Immature natural killer cell (primary cell): ENCODE measurements around the gene CREB3L2. TPM values are rescaled to one million over a fixed set of nuclear protein-coding genes. Genes with fewer than 3 reads are reported as not detected.
"Not testable (repeated sequence)": the region's sequence is repeated elsewhere in the genome, so short reads cannot be mapped to it uniquely, and the experiment has no call there.

Experiments
- DNase-seq, 3 donors: peaks; one replicate each; pipeline ENCODE4 v3.0.0; 2022; ENCODE audit warnings: mixed read lengths in 1 of 3
- H3K27ac Mint-ChIP-seq, 6 donors: one replicate each; pipeline ENCODE4 v1.8.0; 2020; ENCODE audit warnings: mixed read lengths in 6 of 6, mild to moderate bottlenecking in 5 of 6, inconsistent platforms in 4 of 6, moderate library complexity in 3 of 6
- H3K27me3 Mint-ChIP-seq, 3 donors: one replicate each; pipeline ENCODE4 v1.8.0; 2020 to 2021; ENCODE audit warnings: low read depth in 3 of 3, mild to moderate bottlenecking in 3 of 3, mixed read lengths in 3 of 3, moderate library complexity in 3 of 3, inconsistent platforms in 1 of 3
- H3K36me3 Mint-ChIP-seq, 3 donors: one replicate each; pipeline ENCODE4 v1.8.0; 2020; ENCODE audit warnings: mixed read lengths in 3 of 3, inconsistent platforms in 2 of 3, mild to moderate bottlenecking in 2 of 3
- H3K4me1 Mint-ChIP-seq, 2 donors: one replicate each; pipeline ENCODE4 v1.8.0; 2020; ENCODE audit warnings: inconsistent platforms in 2 of 2, mild to moderate bottlenecking in 2 of 2, mixed read lengths in 2 of 2, moderate library complexity in 1 of 2
- H3K4me3 Mint-ChIP-seq, 5 donors: one replicate each; pipeline ENCODE4 v1.8.0; 2020; ENCODE audit warnings: mild to moderate bottlenecking in 5 of 5, mixed read lengths in 5 of 5, inconsistent platforms in 3 of 5, moderate library complexity in 3 of 5
- H3K9me3 Mint-ChIP-seq, 6 donors: one replicate each; pipeline ENCODE4 v1.8.0; 2020; ENCODE audit warnings: mild to moderate bottlenecking in 6 of 6, mixed read lengths in 6 of 6, inconsistent platforms in 4 of 6, moderate library complexity in 3 of 6
- polyA plus RNA-seq, 3 donors: library from polyadenylated mRNA; unstranded; fragments of 300-500 nt; fragmentation: Illumina TruSeq; gene quantifications; one replicate each; pipeline ENCODE4 v1.2.3, GENCODE V29; 2021

Gene CREB3L2
- polyA plus RNA-seq, 3 donors from 2014 or later = 10.8 to 21.6 (median 12.6) TPM

- peaks cover 4 to 10% (median 9%) of the 10 kb centered on the region in 3 donors for H3K36me3 Mint-ChIP-seq
- H3K4me1 Mint-ChIP-seq = peaks cover 52 to 68% of the 10 kb centered on the region in 2 donors
- H3K4me3 Mint-ChIP-seq = peak overlapping the region in 4 of 5 donors; percentile 28 to 95 (median 92)
- no peaks in the 10 kb centered on the region for H3K27me3 Mint-ChIP-seq
- peak overlapping the region; percentile 65 to 98 (median 93) for H3K27ac Mint-ChIP-seq
- no peaks in the 10 kb centered on the region for H3K9me3 Mint-ChIP-seq
- DNase-seq = no peak
Observed at GRCh38 chr7:137933270-137934017, 68.4 kb downstream of the CREB3L2 start.

GRCh38 chr7:137932881-137933269 lies 69.0 kb downstream of the CREB3L2 start:
- DNase-seq = no peak
- Mint-ChIP-seq H3K27ac (peak overlapping the region; percentile 65 to 98 (median 93)), H3K9me3 (no peaks in the 10 kb centered on the region), H3K4me1 (peaks cover 52 to 68% of the 10 kb centered on the region in 2 donors), H3K4me3 (peak overlapping the region; percentile 2 to 95 (median 90)), H3K36me3 (peaks cover 5 to 10% (median 9%) of the 10 kb centered on the region in 3 donors), H3K27me3 (no peaks in the 10 kb centered on the region)

GRCh38 chr7:137931823-137932222 lies 70.1 kb downstream of the CREB3L2 start:
- DNase-seq = no peak
- no peak overlapping the region for H3K4me3 Mint-ChIP-seq
- H3K27ac Mint-ChIP-seq = peak overlapping the region in 4 of 6 donors; percentile 49 to 97 (median 79)
- no peaks in the 10 kb centered on the region for H3K9me3 Mint-ChIP-seq
- peaks cover 52 to 68% of the 10 kb centered on the region in 2 donors for H3K4me1 Mint-ChIP-seq
- H3K27me3 Mint-ChIP-seq = peaks cover 0 to 2% (median 0%) of the 10 kb centered on the region in 3 donors
- peaks cover 9 to 15% (median 13%) of the 10 kb centered on the region in 3 donors for H3K36me3 Mint-ChIP-seq

GRCh38 chr7:137930581-137930980 lies 71.3 kb downstream of the CREB3L2 start:
- Mint-ChIP-seq H3K36me3 (peaks cover 15 to 23% (median 17%) of the 10 kb centered on the region in 3 donors), H3K9me3 (no peaks in the 10 kb centered on the region), H3K27me3 (peaks cover 0 to 2% (median 0%) of the 10 kb centered on the region in 3 donors), H3K27ac (peak overlapping the region in 2 of 6 donors; percentile 1 to 9), H3K4me3 (no peak overlapping the region), H3K4me1 (peaks cover 43 to 57% of the 10 kb centered on the region in 2 donors)
- no peak for DNase-seq

GRCh38 chr7:137928626-137929025 lies 73.3 kb downstream of the CREB3L2 start:
- no peaks in the 10 kb centered on the region for H3K9me3 Mint-ChIP-seq
- H3K27me3 Mint-ChIP-seq = peaks cover 0 to 2% (median 0%) of the 10 kb centered on the region in 3 donors
- H3K27ac Mint-ChIP-seq = peak overlapping the region in 2 of 6 donors; percentile 4 to 36
- H3K4me3 Mint-ChIP-seq = no peak overlapping the region
- peaks cover 31 to 50% of the 10 kb centered on the region in 2 donors for H3K4me1 Mint-ChIP-seq
- DNase-seq = no peak
- peaks cover 20 to 26% (median 20%) of the 10 kb centered on the region in 3 donors for H3K36me3 Mint-ChIP-seq

- H3K9me3 Mint-ChIP-seq = no peaks in the 10 kb centered on the region
- no peak for DNase-seq
- H3K4me3 Mint-ChIP-seq = no peak overlapping the region
- H3K27me3 Mint-ChIP-seq = peaks cover 0 to 2% (median 0%) of the 10 kb centered on the region in 3 donors
- peaks cover 22 to 50% of the 10 kb centered on the region in 2 donors for H3K4me1 Mint-ChIP-seq
- no peak overlapping the region for H3K27ac Mint-ChIP-seq
- peaks cover 18 to 28% (median 18%) of the 10 kb centered on the region in 3 donors for H3K36me3 Mint-ChIP-seq
Observed at GRCh38 chr7:137927386-137927785, 74.5 kb downstream of the CREB3L2 start.

GRCh38 chr7:137926206-137926605 lies 75.7 kb downstream of the CREB3L2 start:
- Mint-ChIP-seq H3K36me3 (peaks cover 10 to 29% (median 11%) of the 10 kb centered on the region in 3 donors), H3K4me1 (peaks cover 26 to 53% of the 10 kb centered on the region in 2 donors)
- not testable (repeated sequence) for DNase-seq, H3K9me3 Mint-ChIP-seq, H3K4me3 Mint-ChIP-seq, H3K27me3 Mint-ChIP-seq, H3K27ac Mint-ChIP-seq

- peaks cover 30 to 55% of the 10 kb centered on the region in 2 donors for H3K4me1 Mint-ChIP-seq
- H3K27me3 Mint-ChIP-seq = peaks cover 0 to 2% (median 0%) of the 10 kb centered on the region in 3 donors
- no peak for DNase-seq
- H3K4me3 Mint-ChIP-seq = no peak overlapping the region
- no peaks in the 10 kb centered on the region for H3K9me3 Mint-ChIP-seq
- H3K36me3 Mint-ChIP-seq = peaks cover 10 to 29% (median 11%) of the 10 kb centered on the region in 3 donors
- peak overlapping the region in 2 of 6 donors; percentile 4 to 69 for H3K27ac Mint-ChIP-seq
Observed at GRCh38 chr7:137925754-137926153, 76.1 kb downstream of the CREB3L2 start.

GRCh38 chr7:137925091-137925490 lies 76.8 kb downstream of the CREB3L2 start:
- no peak for DNase-seq
- Mint-ChIP-seq H3K36me3 (peaks cover 10 to 29% (median 11%) of the 10 kb centered on the region in 3 donors), H3K4me1 (peaks cover 31 to 55% of the 10 kb centered on the region in 2 donors), H3K9me3 (no peaks in the 10 kb centered on the region), H3K27me3 (peaks cover 0 to 2% (median 0%) of the 10 kb centered on the region in 3 donors), H3K4me3 (no peak overlapping the region), H3K27ac (peak overlapping the region in 4 of 6 donors; percentile 46 to 76 (median 54))

- Mint-ChIP-seq H3K36me3 (peaks cover 10 to 34% (median 11%) of the 10 kb centered on the region in 3 donors), H3K4me1 (peaks cover 36 to 64% of the 10 kb centered on the region in 2 donors), H3K27me3 (peaks cover 0 to 2% (median 0%) of the 10 kb centered on the region in 3 donors), H3K27ac (peak overlapping the region; percentile 2 to 52 (median 6)), H3K4me3 (no peak overlapping the region), H3K9me3 (no peaks in the 10 kb centered on the region)
- no peak for DNase-seq
Observed at GRCh38 chr7:137923380-137923779, 78.5 kb downstream of the CREB3L2 start.

GRCh38 chr7:137920637-137921399 lies 81.1 kb downstream of the CREB3L2 start:
- Mint-ChIP-seq H3K27me3 (no peaks in the 10 kb centered on the region), H3K9me3 (no peaks in the 10 kb centered on the region), H3K4me1 (peaks cover 43 to 82% of the 10 kb centered on the region in 2 donors), H3K36me3 (peaks cover 4 to 26% (median 10%) of the 10 kb centered on the region in 3 donors), H3K4me3 (peak overlapping the region in 4 of 5 donors; percentile 5 to 31 (median 20)), H3K27ac (peak overlapping the region; percentile 49 to 87 (median 70))
- no peak for DNase-seq

GRCh38 chr7:137919987-137920386 lies 81.9 kb downstream of the CREB3L2 start:
- H3K27me3 Mint-ChIP-seq = no peaks in the 10 kb centered on the region
- peaks cover 43 to 82% of the 10 kb centered on the region in 2 donors for H3K4me1 Mint-ChIP-seq
- no peak overlapping the region for H3K4me3 Mint-ChIP-seq
- H3K27ac Mint-ChIP-seq = peak overlapping the region in 2 of 6 donors; percentile 9 to 16
- no peaks in the 10 kb centered on the region for H3K9me3 Mint-ChIP-seq
- DNase-seq = no peak
- peaks cover 0 to 29% (median 5%) of the 10 kb centered on the region in 3 donors for H3K36me3 Mint-ChIP-seq

- Mint-ChIP-seq H3K9me3 (no peaks in the 10 kb centered on the region), H3K36me3 (peaks cover 0 to 33% (median 10%) of the 10 kb centered on the region in 3 donors), H3K27me3 (no peaks in the 10 kb centered on the region), H3K4me1 (peaks cover 34 to 57% of the 10 kb centered on the region in 2 donors), H3K27ac (peak overlapping the region in 5 of 6 donors; percentile 18 to 64 (median 44)), H3K4me3 (no peak overlapping the region)
- no peak for DNase-seq
Observed at GRCh38 chr7:137916980-137917645, 84.8 kb downstream of the CREB3L2 start.
